ENCODE measurements around the gene NUP88.

NUP88 gene

DNA sequence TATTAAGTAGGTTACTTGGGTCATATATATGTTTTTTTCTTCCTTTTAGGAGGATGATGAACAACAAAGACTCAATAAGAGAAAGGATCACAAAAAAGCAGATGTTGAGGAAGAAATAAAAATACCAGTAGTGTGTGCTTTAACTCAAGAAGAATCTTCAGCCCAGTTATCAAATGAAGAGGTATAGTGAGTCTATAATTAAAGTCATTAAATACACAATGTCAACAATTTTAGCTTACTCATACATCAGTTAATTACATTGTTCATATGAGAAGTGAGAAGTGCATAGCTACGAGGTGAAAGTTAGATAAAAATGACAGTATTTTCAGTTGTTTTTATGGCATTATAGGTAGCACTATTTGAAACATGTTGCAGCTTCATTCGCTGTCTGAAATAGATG is 65.2 kb downstream of the NUP88 start:
- DNase-seq = no peak

DNA sequence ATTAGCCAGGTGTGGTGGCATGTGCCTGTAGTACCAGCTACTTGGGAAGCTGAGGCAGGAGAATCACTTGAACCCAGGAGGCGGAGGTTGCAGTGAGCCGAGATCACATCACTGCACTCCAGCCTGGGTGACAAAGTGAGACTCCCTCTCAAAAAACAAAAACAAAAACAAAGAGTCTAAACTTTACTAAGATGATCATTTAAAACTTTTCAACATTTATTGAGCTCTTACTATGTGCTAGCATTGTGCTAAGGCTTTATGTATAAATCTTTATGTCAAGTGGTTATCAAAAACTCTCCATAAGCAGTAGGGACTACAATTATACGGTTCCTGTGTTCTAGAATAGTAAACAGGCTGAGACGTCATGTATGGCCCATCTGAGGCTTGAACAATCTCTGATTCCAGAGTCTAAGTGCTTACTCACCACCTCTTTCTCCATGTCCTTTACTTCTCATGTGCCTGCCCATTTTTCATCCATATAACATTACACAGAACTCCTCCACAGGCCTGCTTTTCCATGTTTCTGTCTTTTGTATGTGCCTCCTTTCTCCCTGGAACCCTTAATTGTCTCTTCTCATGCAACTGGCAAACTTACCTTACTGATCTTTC is 66.7 kb downstream of the NUP88 start:
- DNase-seq = no peak

DNA sequence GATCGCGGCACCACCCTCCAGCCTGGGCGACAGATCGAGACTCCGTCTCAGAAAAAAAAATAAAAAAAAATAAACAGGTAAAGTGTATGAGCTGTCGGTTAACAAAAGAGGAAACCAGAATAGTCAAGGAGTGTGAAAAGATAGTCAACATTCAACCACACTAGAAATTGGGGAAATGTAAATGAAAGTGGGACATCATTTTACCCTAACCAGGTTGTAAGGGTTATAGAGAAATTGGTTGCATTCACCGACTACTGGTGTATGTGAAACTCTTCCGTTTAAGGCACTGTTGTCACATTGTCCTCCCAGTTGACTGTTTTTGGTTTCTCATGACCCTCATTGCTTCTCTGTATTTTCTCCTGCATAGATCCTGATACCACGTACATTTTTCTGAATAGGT is 74.5 kb downstream of the NUP88 start:
- no peak for DNase-seq
